H1 (cell line): Measurements from ENCODE around the gene EFEMP1. TPM values are rescaled to one million over a fixed set of nuclear protein-coding genes. Genes with fewer than 3 reads are reported as not detected.

Experiments used
- BACH1 ChIP-seq: IDR thresholded peaks from 2 replicates; pipeline ENCODE4 v1.6.1; 2012; ENCODE audit warnings: low read length, improper control_type of control experiment
- EZH2 ChIP-seq: fragments of 200-600 bp; sonication (generic); IDR thresholded peaks from 2 replicates; pipeline ENCODE4 v1.7.1; 2012; ENCODE audit warnings: low read depth, mild to moderate bottlenecking, moderate library complexity, low read length, inconsistent platforms; ENCODE audit not compliant: severe bottlenecking
- SIN3A ChIP-seq, 2 experiments: IDR thresholded peaks in 1 of 2; conservative IDR thresholded peaks in 1 of 2; 2 replicates each; pipeline ENCODE4 v1.6.1; 2011 to 2012; ENCODE audit warnings: low read length in 2 of 2, improper control_type of control experiment in 1 of 2, low read depth in 1 of 2, mild to moderate bottlenecking in 1 of 2
- SP4 ChIP-seq: IDR thresholded peaks from 2 replicates; pipeline ENCODE4 v1.6.1; 2012; ENCODE audit warnings: low read length, inconsistent platforms
- polyA plus RNA-seq, 7 experiments: library from polyadenylated mRNA; depleted of rRNA in 3 of 7; stranded (reverse) in 5 of 7; unstranded in 2 of 7; fragments of >200 nt in 5 of 7; fragments of 200-250 nt in 2 of 7; gene quantifications; 1 replicate in 5 of 7; 2 replicates in 1 of 7; 4 replicates in 1 of 7; pipeline versions ENCODE4 v1.2.1 to v1.2.3, GENCODE V29; 2011 to 2013; ENCODE audit warnings: missing spikeins in 2 of 7, mixed read lengths in 2 of 7
- total RNA-seq: library from RNA; stranded (reverse); fragmentation: NEBNext Ultra II Directional; extraction: Animal tissue kit (Norgen Biotek cat#: 25700); gene quantifications from 2 replicates; pipeline ENCODE4 v1.2.1, GENCODE V29; 2021

Gene EFEMP1
- total and polyA plus RNA-seq, 2 of the 8 experiments (the other 6 are each of a cell fraction or from before 2014, with no cell fraction given), result 15.5 to 19.7 TPM

DNA sequence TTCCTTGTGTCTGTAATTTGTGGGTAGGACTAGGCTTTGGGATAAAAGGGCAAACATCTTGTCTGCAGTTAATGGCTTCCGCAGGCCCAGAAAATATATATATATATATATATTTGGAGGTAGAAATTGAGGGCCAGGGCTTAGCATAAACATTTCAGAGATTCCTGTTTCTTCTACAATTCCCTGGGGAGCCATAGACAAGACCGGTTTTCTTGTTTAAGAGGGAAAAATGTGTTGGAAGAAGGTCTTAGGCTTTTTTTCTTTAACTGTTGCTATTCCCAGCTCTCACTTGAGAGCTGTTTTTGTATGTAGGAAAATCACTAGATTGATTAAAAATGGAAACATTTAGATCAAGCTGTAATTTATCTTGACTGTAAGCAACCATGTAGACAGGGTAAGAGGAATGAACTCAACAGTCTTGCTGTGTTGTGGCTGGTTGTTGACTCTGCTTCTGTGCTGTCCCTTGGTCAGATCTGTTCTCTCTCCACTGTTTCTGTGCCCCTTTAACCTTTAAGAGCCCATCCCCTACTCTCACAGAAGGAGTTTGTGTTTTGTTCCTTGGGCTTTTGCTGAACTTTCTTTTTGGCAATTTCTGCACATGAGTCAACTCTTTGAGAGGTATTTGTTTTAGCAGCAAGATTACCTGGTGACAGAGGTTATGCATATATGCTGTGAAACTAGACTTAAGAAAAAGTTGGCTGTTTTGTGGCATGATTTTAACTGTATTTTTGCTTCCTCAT lies 58.3 kb downstream of the EFEMP1 start (continued):
- no peak for TF ChIP-seq SIN3A (conservative IDR thresholded peaks at IDR 0.05 in 1 of 2, IDR thresholded peaks at IDR 0.05 in 1 of 2; ENCODE audit: low read depth in 1 of 2, low read length in 2 of 2)
- no peak for TF ChIP-seq SP4
- no peak for TF ChIP-seq BACH1
- no peak for TF ChIP-seq EZH2
